BLaER1 (cell line): ENCODE measurements around the gene C5.

Experiments used
- H3K27ac ChIP-seq: shearing (Covaris generic); formaldehyde crosslinking; 2 replicates; pipeline ENCODE4 v1.8.1; 2022
- H3K27me3 ChIP-seq: shearing (Covaris generic); formaldehyde crosslinking; 2 replicates; pipeline ENCODE4 v1.8.1; 2022
- H3K36me3 ChIP-seq: shearing (Covaris generic); formaldehyde crosslinking; 2 replicates; pipeline ENCODE4 v1.8.1; 2022
- H3K4me1 ChIP-seq: shearing (Covaris generic); formaldehyde crosslinking; 2 replicates; pipeline ENCODE4 v1.8.1; 2022
- H3K4me2 ChIP-seq: shearing (Covaris generic); formaldehyde crosslinking; 2 replicates; pipeline ENCODE4 v1.8.1; 2022
- H3K4me3 ChIP-seq: shearing (Covaris generic); formaldehyde crosslinking; 2 replicates; pipeline ENCODE4 v1.8.1; 2022
- H3K9ac ChIP-seq: shearing (Covaris generic); formaldehyde crosslinking; 2 replicates; pipeline ENCODE4 v1.8.1; 2022
- H3K9me3 ChIP-seq: shearing (Covaris generic); formaldehyde crosslinking; 2 replicates; pipeline ENCODE4 v1.8.1; 2022
- H4K20me1 ChIP-seq: shearing (Covaris generic); formaldehyde crosslinking; 2 replicates; pipeline ENCODE4 v1.8.1; 2022
- Cebpa-rat ChIP-seq: shearing (Covaris generic); IDR thresholded peaks from 2 replicates; pipeline ENCODE4 v1.8.1; 2022

C5 gene

GRCh38 chr9:120928015-120928482, 122.0 kb downstream of the C5 start:
- Histone ChIP-seq H3K4me1 (peaks cover 86% of the 10 kb centered on the region), H3K4me2 (peak overlapping the region; percentile 98)

DNA sequence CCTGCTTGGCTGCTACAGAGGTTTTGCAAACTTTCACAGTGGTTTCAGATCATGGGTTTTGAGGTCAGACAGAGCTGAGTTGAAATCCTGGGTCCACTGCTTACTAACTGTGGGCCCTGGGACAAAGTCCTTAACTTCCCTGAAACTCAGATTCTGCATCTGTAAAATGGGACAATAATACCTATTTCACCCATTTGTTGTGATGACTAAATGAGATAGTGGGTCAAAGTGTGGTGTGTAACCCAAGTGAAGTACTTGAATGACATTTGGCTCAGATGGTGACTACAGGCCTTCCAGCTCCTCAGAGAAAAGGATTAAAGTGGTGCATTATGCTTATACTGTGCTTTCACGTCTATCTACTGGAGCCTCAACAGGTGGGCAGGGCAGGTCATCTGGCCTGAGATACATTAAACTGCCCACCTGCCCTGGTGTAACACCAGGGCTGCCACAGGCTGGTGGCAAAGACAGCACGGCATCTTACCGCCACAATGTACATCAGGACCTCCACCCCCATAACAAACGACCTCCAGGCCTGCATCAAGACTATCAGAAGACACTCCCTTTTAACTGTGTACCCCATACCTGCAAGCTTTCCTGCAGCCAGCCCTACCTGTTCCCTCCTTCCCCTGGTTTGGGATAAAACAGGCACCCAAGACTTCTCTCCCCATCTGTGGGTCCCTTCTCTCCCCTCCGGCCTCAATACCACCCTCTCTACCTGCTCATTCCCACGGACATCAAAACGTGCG, 122.6 kb downstream of the C5 start:
- H3K9ac ChIP-seq = no peak overlapping the region

More at GRCh38 chr9:120928015-120928482, 122.0 kb downstream of the C5 start:
- peak overlapping the region; percentile 84 for H3K27ac ChIP-seq
- no peaks in the 10 kb centered on the region for H4K20me1 ChIP-seq
- TF ChIP-seq Cebpa-rat = no peak
- H3K4me3 ChIP-seq = peak overlapping the region; percentile 73
- no peaks in the 10 kb centered on the region for H3K36me3 ChIP-seq
- H3K27me3 ChIP-seq = no peaks in the 10 kb centered on the region
- H3K9me3 ChIP-seq = no peaks in the 10 kb centered on the region
- H3K9ac ChIP-seq = peak overlapping the region; percentile 82

GRCh38 chr9:120926397-120926928, 123.6 kb downstream of the C5 start, which contains the start of gene TRAF1:
TRAF1 (minus strand) TSS chr9:120926796; CDS start chr9:120926075, 721 bp downstream.
- peaks cover 70% of the 10 kb centered on the region for H3K4me1 ChIP-seq
- H3K9ac ChIP-seq = peak within 1 kb of the TSS; percentile 47; the same call in 1 of the 2 replicates
- peak within 1 kb of the TSS; percentile 98 for H3K4me2 ChIP-seq
- H3K36me3 ChIP-seq = no peaks in the 10 kb centered on the region
- no peaks in the 10 kb centered on the region for H4K20me1 ChIP-seq
- no peaks in the 10 kb centered on the region for H3K27me3 ChIP-seq
- H3K27ac ChIP-seq = peak within 1 kb of the TSS; percentile 67
- no peak for TF ChIP-seq Cebpa-rat
- no peak within 1 kb of the TSS for H3K4me3 ChIP-seq
- no peaks in the 10 kb centered on the region for H3K9me3 ChIP-seq

More for the DNA sequence above, 122.6 kb downstream of the C5 start:
- Histone ChIP-seq H3K4me3 (peak overlapping the region; percentile 73; the same call in 1 of the 2 replicates), H3K9me3 (no peaks in the 10 kb centered on the region), H3K27ac (no peak overlapping the region), H3K4me2 (peak overlapping the region; percentile 98), H3K27me3 (no peaks in the 10 kb centered on the region), H3K36me3 (no peaks in the 10 kb centered on the region), H3K4me1 (peaks cover 80% of the 10 kb centered on the region), H4K20me1 (no peaks in the 10 kb centered on the region)
- no peak for TF ChIP-seq Cebpa-rat

DNA sequence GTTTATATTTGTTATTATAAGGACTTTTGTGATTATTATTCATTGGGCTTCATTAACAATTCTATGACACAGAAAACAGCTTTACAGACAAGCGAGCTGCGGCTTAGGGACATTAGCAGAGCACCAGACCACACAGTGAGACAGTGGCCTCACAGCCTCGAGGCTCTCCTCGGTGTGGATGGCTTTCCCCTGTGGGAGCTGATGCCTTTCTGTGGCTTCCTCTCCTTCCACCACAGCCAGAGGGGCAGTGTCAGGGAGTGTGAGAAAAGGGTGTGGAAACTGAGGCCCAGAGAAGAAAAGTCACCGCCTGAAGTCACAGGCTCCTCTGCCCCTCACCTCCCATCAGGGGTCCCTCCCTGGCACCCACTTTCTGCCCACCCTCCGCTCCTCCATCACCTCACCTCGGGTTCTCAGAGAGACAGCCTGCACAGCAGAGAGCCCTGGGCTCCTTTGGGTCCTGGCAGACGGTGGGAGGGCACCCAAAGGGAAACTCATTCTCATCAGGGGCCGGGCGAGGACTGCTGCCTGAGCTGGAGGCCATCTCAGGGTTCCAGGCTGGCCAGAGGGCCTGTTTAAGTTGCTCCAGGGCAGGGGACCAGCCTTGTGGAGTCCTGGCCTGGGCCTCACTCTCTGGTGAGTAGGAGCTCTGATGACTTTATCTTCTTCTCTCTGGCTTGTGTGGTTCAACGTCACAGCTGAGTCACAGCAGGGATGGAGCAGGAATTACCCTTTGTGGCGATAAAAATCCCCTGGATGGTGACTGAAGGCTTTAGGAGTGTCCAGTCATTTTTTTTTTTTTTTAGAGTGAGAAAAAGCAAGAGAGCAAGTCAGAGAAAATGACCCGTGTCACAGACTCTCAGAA, 124.3 kb downstream of the C5 start:
- peak overlapping the region; percentile 67 for H3K27ac ChIP-seq
- TF ChIP-seq Cebpa-rat = no peak
- no peaks in the 10 kb centered on the region for H3K36me3 ChIP-seq
- no peaks in the 10 kb centered on the region for H3K9me3 ChIP-seq
- H4K20me1 ChIP-seq = no peaks in the 10 kb centered on the region
- H3K4me2 ChIP-seq = peak overlapping the region; percentile 81
- H3K4me1 ChIP-seq = peaks cover 66% of the 10 kb centered on the region
- no peaks in the 10 kb centered on the region for H3K27me3 ChIP-seq
- H3K4me3 ChIP-seq = no peak overlapping the region
- H3K9ac ChIP-seq = peak overlapping the region; percentile 47; the same call in 1 of the 2 replicates

- Histone ChIP-seq H3K27me3 (no peaks in the 10 kb centered on the region), H4K20me1 (no peaks in the 10 kb centered on the region), H3K4me2 (peak overlapping the region; percentile 81), H3K27ac (peak overlapping the region; percentile 67), H3K4me3 (no peak overlapping the region), H3K9me3 (no peaks in the 10 kb centered on the region), H3K36me3 (no peaks in the 10 kb centered on the region), H3K9ac (no peak overlapping the region), H3K4me1 (peaks cover 66% of the 10 kb centered on the region)
- no peak for TF ChIP-seq Cebpa-rat
Measured at GRCh38 chr9:120924698-120925534, 125.2 kb downstream of the C5 start.

DNA sequence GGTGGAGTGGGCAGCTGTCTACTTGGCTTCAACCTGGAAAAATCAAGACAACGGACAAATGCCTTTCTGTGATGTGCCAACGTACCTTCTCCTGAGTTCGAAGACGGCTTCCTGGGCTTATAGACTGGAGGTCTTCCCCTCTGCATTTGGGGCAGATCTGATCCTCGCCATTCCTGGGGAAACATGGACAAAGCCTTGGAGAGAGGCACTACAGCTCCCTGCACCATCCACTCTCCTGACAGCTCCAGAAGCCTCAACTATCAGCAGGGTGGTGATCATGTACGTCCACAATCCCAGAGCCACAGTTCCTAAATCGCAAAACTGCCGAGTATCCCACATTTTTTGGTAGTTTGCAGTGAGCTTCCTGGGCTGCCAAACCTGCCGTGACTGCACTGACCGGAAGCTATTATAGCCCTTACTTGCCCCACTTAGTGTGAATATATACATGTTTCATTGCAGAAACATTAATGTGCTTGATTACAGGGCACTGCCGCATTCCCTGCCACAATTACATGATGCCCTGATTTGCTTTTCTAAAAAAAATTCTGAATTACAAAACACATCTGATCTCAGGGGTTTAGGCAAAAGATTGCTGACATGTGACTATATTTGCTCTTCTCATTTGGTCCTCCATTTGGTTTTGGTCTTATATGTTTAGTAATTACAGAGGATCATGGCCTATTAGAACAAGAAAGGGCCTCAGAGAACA, 126.3 kb downstream of the C5 start:
- Histone ChIP-seq H3K27ac (no peak overlapping the region), H3K9ac (no peak overlapping the region; the same call in 1 of the 2 replicates), H3K9me3 (no peaks in the 10 kb centered on the region), H3K36me3 (no peaks in the 10 kb centered on the region), H4K20me1 (no peaks in the 10 kb centered on the region), H3K4me3 (no peak overlapping the region), H3K27me3 (no peaks in the 10 kb centered on the region), H3K4me2 (no peak overlapping the region), H3K4me1 (peaks cover 56% of the 10 kb centered on the region)
- TF ChIP-seq Cebpa-rat = no peak

- no peak overlapping the region for H3K4me2 ChIP-seq
- no peaks in the 10 kb centered on the region for H3K9me3 ChIP-seq
- no peaks in the 10 kb centered on the region for H4K20me1 ChIP-seq
- no peaks in the 10 kb centered on the region for H3K27me3 ChIP-seq
- H3K4me3 ChIP-seq = no peak overlapping the region
- no peaks in the 10 kb centered on the region for H3K36me3 ChIP-seq
- H3K4me1 ChIP-seq = peaks cover 47% of the 10 kb centered on the region
- no peak for TF ChIP-seq Cebpa-rat
- H3K9ac ChIP-seq = no peak overlapping the region
- H3K27ac ChIP-seq = no peak overlapping the region
Measured at GRCh38 chr9:120922404-120923195, 127.5 kb downstream of the C5 start.

GRCh38 chr9:120921661-120922181, 128.4 kb downstream of the C5 start:
- H3K4me1 ChIP-seq = peaks cover 38% of the 10 kb centered on the region
- no peak overlapping the region for H3K27ac ChIP-seq
- no peak overlapping the region for H3K9ac ChIP-seq
- H3K4me2 ChIP-seq = no peak overlapping the region
- H3K9me3 ChIP-seq = no peaks in the 10 kb centered on the region
- H3K4me3 ChIP-seq = no peak overlapping the region
- no peak for TF ChIP-seq Cebpa-rat
- H3K36me3 ChIP-seq = no peaks in the 10 kb centered on the region
- H3K27me3 ChIP-seq = no peaks in the 10 kb centered on the region
- H4K20me1 ChIP-seq = no peaks in the 10 kb centered on the region
